Panc1 (cell line): ENCODE results near the gene BRSK1. TPM values are rescaled to one million over a fixed set of nuclear protein-coding genes. Genes with fewer than 3 reads are reported as not detected.

Source experiments
- ATAC-seq: fragments of 200-7000 bp; cut with Tn5 transposase; 2 replicates; pipeline ENCODE4 v1.9.1; 2020; ENCODE audit warnings: mild to moderate bottlenecking, moderate library complexity
- BruUV-seq: library from RNA; stranded (reverse); fragments of 400-500 nt; replicated peaks from 2 replicates; lab custom pipeline; 2021; lab: Mats Ljungman, UMichigan
- CTCF ChIA-PET: fragments of 300-600 bp; sonication (Branson Sonifier 250); formaldehyde crosslinking; loops from one replicate; lab custom pipeline; 2022; ENCODE audit warnings: antibody characterized with exemption; lab: Charles Lee
- POLR2A ChIA-PET: fragments of 300-600 bp; sonication (Branson Sonifier 250); formaldehyde crosslinking; loops from one replicate; lab custom pipeline; 2022; ENCODE audit warnings: antibody characterized with exemption; lab: Charles Lee
- DNase-seq: peaks from one replicate; pipeline ENCODE4 v3.0.0-alpha.2; 2010; ENCODE audit warnings: low read depth, low spot score
- H3K27ac ChIP-seq: 2 replicates; pipeline ENCODE4 v1.5.1; 2011; ENCODE audit warnings: mild to moderate bottlenecking, low read length, inconsistent platforms
- H3K27me3 ChIP-seq: fragments of 200-500 bp; sonication (Bioruptor generic); 2 replicates; pipeline ENCODE4 v1.6.0; 2014; ENCODE audit warnings: low read length, inconsistent platforms; ENCODE audit not compliant: control insufficient read depth, insufficient read depth
- H3K36me3 ChIP-seq: fragments of 200-500 bp; sonication (Bioruptor generic); 2 replicates; pipeline ENCODE4 v1.5.1; 2014; ENCODE audit warnings: inconsistent platforms, mild to moderate bottlenecking, low read length, moderate library complexity; ENCODE audit not compliant: control insufficient read depth, insufficient read depth
- H3K4me1 ChIP-seq: 2 replicates; pipeline ENCODE4 v1.5.1; 2011; ENCODE audit warnings: inconsistent platforms, mild to moderate bottlenecking, low read length, moderate library complexity; ENCODE audit not compliant: control insufficient read depth, insufficient read depth
- H3K4me3 ChIP-seq, 2 experiments: 2 replicates each; pipeline ENCODE4 v1.5.1; 2011 to 2012; ENCODE audit warnings: low read depth in 2 of 2, low read length in 2 of 2, mild to moderate bottlenecking in 2 of 2, inconsistent platforms in 1 of 2, moderate library complexity in 1 of 2
- H3K9me3 ChIP-seq: fragments of 200-500 bp; sonication (Bioruptor generic); 2 replicates; pipeline ENCODE4 v1.5.1; 2014; ENCODE audit warnings: low read depth, mild to moderate bottlenecking, inconsistent platforms, low read length, moderate library complexity; ENCODE audit not compliant: control insufficient read depth, insufficient read depth
- CTCF ChIP-seq: fragments of 450-650 bp; IDR thresholded peaks from 2 replicates; pipeline ENCODE4 v1.5.1; 2017; ENCODE audit warnings: mild to moderate bottlenecking
- POLR2AphosphoS5 ChIP-seq: IDR thresholded peaks from 2 replicates; pipeline ENCODE4 v1.6.1; 2012; ENCODE audit warnings: mild to moderate bottlenecking, low read depth, low read length, moderate library complexity
- SIN3A ChIP-seq: IDR thresholded peaks from 2 replicates; pipeline ENCODE4 v1.6.1; 2012; ENCODE audit warnings: low read depth, mild to moderate bottlenecking, low read length, moderate library complexity, borderline replicate concordance; ENCODE audit not compliant: insufficient read depth
- TCF7L2 ChIP-seq: IDR thresholded peaks from 2 replicates; pipeline ENCODE4 v1.6.1; 2011; ENCODE audit warnings: mild to moderate bottlenecking, low read depth, low read length, inconsistent platforms
- in situ Hi-C: cut with HindIII; loops from 2 replicates; pipeline ENCODE4 v1.10.0; 2016; ENCODE audit warnings: low sequenced_read_pairs, low pct_unique_long_range_greater_than_20kb
- intact Hi-C: fragments of 100-400 bp; cut with micrococcal nuclease; formaldehyde crosslinking; loops from one replicate; pipeline ENCODE4 v1.10.0; 2022; ENCODE audit not compliant: unreplicated experiment
- total RNA-seq: library from RNA; stranded (reverse); gene quantifications from one replicate; pipeline ENCODE4 v1.2.1, GENCODE V29; 2021; ENCODE audit not compliant: unreplicated experiment
- TF ChIP-seq, protein P1 (sequence below), 2 experiments: IDR thresholded peaks; 2 replicates each; pipeline ENCODE4 v1.6.1; 2011 to 2012; ENCODE audit warnings: low read depth in 2 of 2, control low read depth in 1 of 2, low read length in 1 of 2, mild to moderate bottlenecking in 1 of 2, moderate library complexity in 1 of 2; ENCODE audit not compliant: insufficient read depth in 1 of 2

The BRSK1 gene
- total RNA-seq, 1 experiment from 2014 or later = 7.9 TPM

DNA sequence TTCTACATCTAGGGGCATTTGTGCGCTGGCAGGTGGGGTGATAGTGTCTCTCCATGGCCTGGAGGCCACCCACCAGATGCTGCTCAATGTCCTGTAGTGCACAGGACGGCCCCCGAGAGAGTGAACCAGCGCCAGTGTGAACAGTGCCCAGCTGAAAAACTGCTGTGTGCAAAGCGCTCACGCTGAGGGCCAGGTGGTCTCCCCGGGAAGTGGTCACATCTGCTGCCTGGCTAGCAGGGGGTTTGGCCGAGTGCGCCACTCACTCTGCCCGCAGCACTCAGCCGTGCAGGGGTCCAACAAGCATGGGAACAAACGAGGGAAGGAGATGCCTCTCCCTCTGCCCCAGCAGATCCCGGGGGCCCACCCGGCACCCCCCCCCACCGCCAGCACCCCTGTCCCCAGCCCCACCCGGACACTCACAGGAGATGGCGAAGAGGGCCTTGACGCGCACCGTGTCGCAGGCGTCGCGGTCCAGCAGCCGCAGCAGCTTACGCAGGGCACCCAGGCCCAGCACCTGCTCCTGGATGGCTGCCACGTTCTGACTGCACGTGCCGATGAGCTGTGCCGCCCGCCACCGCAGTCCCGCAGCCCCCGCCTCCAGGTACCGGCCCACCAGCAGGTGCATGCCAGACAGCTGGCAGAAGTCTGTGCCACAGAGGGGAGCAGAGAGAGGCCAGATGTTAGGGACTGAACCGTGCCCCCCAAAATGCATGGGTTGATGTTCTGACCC lies 9.7 kb upstream of the BRSK1 start:
- CTCF ChIA-PET = no interaction called here
- no peak for ATAC-seq

DNA sequence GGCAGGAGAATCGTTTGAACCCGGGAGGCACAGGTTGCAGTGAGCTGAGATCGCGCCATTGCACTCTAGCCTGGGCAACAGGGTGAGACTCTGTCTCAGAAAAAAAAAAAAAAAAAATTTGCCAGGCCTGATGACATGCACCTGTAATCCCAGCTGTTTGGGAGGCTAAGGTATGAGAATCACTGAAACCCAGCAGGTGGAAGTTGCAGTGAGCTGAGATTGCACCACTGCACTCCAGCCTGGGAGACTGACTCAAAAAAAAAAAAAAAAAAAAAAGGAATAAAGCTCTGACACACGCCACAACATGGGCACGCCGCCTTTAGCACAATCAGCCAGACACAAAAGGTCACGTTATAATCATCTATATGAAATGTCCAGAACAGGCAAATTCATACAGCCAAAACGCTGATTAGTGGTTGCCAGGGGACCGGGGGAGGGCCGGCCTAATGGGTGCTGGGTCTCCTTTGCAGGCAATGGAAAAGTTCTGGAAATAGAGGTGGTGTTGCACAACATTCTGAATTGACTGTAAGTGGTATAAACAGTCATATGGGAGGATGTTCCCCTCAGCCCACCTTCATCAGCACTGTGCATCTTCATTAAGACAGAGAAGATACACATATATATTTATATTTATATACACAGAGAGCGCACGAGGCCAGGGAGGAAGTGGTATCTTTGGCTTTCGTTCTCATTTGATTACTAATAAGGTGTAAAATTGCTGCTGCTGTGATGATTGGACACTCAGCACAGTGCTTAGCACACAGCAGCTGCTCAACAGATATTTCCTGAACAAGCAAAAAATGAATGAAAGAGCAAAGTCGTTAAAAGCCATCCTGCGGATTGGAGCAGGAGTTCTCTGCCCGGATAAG lies 7.7 kb upstream of the BRSK1 start:
- ChIA-PET CTCF (interaction anchor here (0.6 kb wide), 1 partner anchor 16 kb away, joined by 4 read pairs; no protein-coding TSS in a partner anchor), POLR2A (interaction anchor here (0.6 to 0.7 kb wide), 2 partner anchors 67 to 158 kb away, joined by 3 to 11 read pairs; partner anchors contain the start of gene PTPRH)
- intact Hi-C loops (no loop called here), in situ Hi-C loops (no loop called here)
- peaks cover 11% of the 10 kb centered on the region for H3K4me1 ChIP-seq
- no peak overlapping the region for H3K27ac ChIP-seq
- H3K27me3 ChIP-seq = no peaks in the 10 kb centered on the region
- ATAC-seq = no peak
- BruUV-seq = no TSS peak
- H3K9me3 ChIP-seq = no peaks in the 10 kb centered on the region
- DNase-seq = no peak
- no peak for TF ChIP-seq SIN3A
- no peak for TF ChIP-seq POLR2AphosphoS5
- no peak for TF ChIP-seq TCF7L2
- no peak for TF ChIP-seq CTCF
- TF ChIP-seq, protein P1, sequence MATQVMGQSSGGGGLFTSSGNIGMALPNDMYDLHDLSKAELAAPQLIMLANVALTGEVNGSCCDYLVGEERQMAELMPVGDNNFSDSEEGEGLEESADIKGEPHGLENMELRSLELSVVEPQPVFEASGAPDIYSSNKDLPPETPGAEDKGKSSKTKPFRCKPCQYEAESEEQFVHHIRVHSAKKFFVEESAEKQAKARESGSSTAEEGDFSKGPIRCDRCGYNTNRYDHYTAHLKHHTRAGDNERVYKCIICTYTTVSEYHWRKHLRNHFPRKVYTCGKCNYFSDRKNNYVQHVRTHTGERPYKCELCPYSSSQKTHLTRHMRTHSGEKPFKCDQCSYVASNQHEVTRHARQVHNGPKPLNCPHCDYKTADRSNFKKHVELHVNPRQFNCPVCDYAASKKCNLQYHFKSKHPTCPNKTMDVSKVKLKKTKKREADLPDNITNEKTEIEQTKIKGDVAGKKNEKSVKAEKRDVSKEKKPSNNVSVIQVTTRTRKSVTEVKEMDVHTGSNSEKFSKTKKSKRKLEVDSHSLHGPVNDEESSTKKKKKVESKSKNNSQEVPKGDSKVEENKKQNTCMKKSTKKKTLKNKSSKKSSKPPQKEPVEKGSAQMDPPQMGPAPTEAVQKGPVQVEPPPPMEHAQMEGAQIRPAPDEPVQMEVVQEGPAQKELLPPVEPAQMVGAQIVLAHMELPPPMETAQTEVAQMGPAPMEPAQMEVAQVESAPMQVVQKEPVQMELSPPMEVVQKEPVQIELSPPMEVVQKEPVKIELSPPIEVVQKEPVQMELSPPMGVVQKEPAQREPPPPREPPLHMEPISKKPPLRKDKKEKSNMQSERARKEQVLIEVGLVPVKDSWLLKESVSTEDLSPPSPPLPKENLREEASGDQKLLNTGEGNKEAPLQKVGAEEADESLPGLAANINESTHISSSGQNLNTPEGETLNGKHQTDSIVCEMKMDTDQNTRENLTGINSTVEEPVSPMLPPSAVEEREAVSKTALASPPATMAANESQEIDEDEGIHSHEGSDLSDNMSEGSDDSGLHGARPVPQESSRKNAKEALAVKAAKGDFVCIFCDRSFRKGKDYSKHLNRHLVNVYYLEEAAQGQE (IDR thresholded peaks at IDR 0.05; ENCODE audit: insufficient read depth in 1 of 2, low read depth in 2 of 2, low read length in 1 of 2) = no peak
- no peaks in the 10 kb centered on the region for H3K36me3 ChIP-seq
- H3K4me3 ChIP-seq = no peak overlapping the region

More for the DNA sequence above, 9.7 kb upstream of the BRSK1 start:
- intact Hi-C loops (no loop called here), in situ Hi-C loops (no loop called here)
- no peaks in the 10 kb centered on the region for H3K27me3 ChIP-seq
- no peak overlapping the region for H3K4me3 ChIP-seq
- no peak for DNase-seq
- H3K27ac ChIP-seq = no peak overlapping the region
- POLR2A ChIA-PET = interaction anchor here (0.6 kb wide), 1 partner anchor 178 kb away, joined by 6 read pairs; no protein-coding TSS in a partner anchor
- no peaks in the 10 kb centered on the region for H3K36me3 ChIP-seq
- peaks cover 3% of the 10 kb centered on the region; the same call in 1 of the 2 replicates for H3K4me1 ChIP-seq
- no TSS peak for BruUV-seq
- H3K9me3 ChIP-seq = no peaks in the 10 kb centered on the region
- TF ChIP-seq, protein P1 (IDR thresholded peaks at IDR 0.05; ENCODE audit: insufficient read depth in 1 of 2, low read depth in 2 of 2, low read length in 1 of 2) = no peak
- TF ChIP-seq POLR2AphosphoS5 (no peak), TCF7L2 (no peak), CTCF (no peak), SIN3A (no peak)
